GM12891 (cell line): Measurements from ENCODE around the gene TMEM60.

ENCODE experiments used
- POLR2A ChIP-seq: IDR thresholded peaks from 2 replicates; pipeline ENCODE4 v1.6.1; 2011; ENCODE audit warnings: low read depth, low read length, control low read depth
- POLR2AphosphoS5 ChIP-seq: IDR thresholded peaks from 2 replicates; pipeline ENCODE4 v1.6.1; 2011; ENCODE audit warnings: low read depth, low read length, control low read depth

DNA sequence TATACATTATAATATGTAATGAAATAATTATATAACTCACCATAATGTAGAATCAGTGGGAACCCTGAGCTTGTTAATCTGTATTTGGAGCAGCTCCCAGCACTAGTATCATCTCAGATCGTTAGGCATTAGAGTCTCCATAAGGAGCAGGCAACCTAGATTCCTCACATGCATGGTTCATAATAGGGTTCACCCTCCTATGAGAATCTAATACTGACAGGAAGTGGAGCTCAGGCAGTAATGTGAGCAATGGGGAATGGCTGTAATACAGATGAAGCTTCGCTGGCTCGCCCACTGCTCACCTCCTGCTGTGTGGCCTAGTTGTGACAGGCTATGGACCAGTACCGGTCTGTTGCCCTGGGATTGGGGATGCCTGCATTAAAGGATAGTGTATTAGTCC, 52.5 kb downstream of the TMEM60 start:
- TF ChIP-seq POLR2AphosphoS5: no peak
- TF ChIP-seq POLR2A: no peak
